ENCODE measurements around the gene RNF121. TPM values are rescaled to one million over a fixed set of nuclear protein-coding genes. Genes with fewer than 3 reads are reported as not detected.

The RNF121 gene
- total and polyA plus RNA-seq, 2 of the 13 experiments (the other 11 are each of a cell fraction or from before 2014, with no cell fraction given): 28.6 to 44.3 TPM

- no peak for TF ChIP-seq ZBTB33 (CRISPR knock-in tag; IDR thresholded peaks at IDR 0.05)
- TF ChIP-seq ZSCAN21 (CRISPR knock-in tag; IDR thresholded peaks at IDR 0.05; ENCODE audit: borderline replicate concordance): 0 out of 2 replicates have a peak, but pooled peaks have one; percentile 41
- peak; percentile 67 for TF ChIP-seq ZFX (CRISPR knock-in tag; IDR thresholded peaks at IDR 0.05; ENCODE audit: low read depth)
- TF ChIP-seq MYPOP (CRISPR knock-in tag; IDR thresholded peaks at IDR 0.05): 0 out of 2 replicates have a peak, but pooled peaks have one; percentile 3
- TF ChIP-seq ZNF264 (CRISPR knock-in tag; IDR thresholded peaks at IDR 0.05): 0 out of 2 replicates have a peak, but pooled peaks have one; percentile 8
- no peak for TF ChIP-seq HMGXB3 (CRISPR knock-in tag; IDR thresholded peaks at IDR 0.05; ENCODE audit: borderline replicate concordance)
- TF ChIP-seq HIC2 (CRISPR knock-in tag; IDR thresholded peaks at IDR 0.05; ENCODE audit: low read depth): peak; percentile 72; the same call in 1 of the 2 replicates
- TF ChIP-seq TMF1 (CRISPR knock-in tag; IDR thresholded peaks at IDR 0.05; ENCODE audit: low read depth): no peak
- TF ChIP-seq IKZF1 (IDR thresholded peaks at IDR 0.05): no peak
- peak; percentile 51 for TF ChIP-seq ZFY (CRISPR knock-in tag; IDR thresholded peaks at IDR 0.05)
- TF ChIP-seq MTF2 (CRISPR knock-in tag; IDR thresholded peaks at IDR 0.05; ENCODE audit: borderline replicate concordance): 0 out of 2 replicates have a peak, but pooled peaks have one; percentile 52
- TF ChIP-seq POLR2G (IDR thresholded peaks at IDR 0.05; ENCODE audit: low read depth, low read length): peak; percentile 51
These were observed 112.7 kb downstream of the RNF121 start (continued) for GRCh38 chr11:72041364-72042063.

Data from HepG2 (cell line).